ENCODE measurements around the gene FKBP10.

DNA sequence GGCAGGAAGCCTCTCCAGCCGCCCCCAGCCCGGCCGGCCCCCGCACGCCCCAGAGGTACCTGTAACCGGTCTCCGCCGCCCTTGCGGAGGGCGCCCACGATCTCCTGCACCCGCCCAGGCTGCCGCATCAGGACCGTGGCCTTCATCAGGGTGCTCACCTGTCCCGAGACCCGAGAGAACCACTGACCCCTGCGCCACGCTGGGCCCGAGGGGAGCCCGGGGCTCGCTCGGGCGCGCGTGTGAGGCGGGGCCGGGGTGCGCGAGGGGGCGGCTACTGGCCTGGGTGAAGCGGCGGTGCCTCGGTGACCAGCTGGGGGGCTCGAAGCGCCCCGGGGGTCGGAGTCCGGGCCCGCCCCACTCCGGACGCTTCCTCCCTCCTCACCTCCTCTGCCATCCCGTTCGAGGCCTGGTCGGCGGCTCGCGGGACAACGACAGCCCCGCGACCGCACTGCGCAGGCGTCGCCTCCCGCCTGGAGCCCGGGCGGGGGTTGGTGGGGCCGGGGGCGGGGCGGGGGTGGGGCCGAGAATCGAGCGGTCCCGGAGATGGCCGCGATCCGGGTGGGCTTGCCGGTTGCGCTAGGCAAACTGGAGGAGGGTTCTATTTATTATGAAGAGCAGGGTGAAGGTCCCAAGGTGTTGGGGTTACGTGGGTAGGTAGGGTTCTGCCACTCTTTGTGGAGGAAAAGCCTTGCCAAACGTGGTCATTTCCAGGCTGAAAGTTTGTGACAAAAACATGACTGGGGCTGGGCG is 23.2 kb downstream of the FKBP10 start, which contains the start of gene NT5C3B:
- TF ChIP-seq, protein P1, sequence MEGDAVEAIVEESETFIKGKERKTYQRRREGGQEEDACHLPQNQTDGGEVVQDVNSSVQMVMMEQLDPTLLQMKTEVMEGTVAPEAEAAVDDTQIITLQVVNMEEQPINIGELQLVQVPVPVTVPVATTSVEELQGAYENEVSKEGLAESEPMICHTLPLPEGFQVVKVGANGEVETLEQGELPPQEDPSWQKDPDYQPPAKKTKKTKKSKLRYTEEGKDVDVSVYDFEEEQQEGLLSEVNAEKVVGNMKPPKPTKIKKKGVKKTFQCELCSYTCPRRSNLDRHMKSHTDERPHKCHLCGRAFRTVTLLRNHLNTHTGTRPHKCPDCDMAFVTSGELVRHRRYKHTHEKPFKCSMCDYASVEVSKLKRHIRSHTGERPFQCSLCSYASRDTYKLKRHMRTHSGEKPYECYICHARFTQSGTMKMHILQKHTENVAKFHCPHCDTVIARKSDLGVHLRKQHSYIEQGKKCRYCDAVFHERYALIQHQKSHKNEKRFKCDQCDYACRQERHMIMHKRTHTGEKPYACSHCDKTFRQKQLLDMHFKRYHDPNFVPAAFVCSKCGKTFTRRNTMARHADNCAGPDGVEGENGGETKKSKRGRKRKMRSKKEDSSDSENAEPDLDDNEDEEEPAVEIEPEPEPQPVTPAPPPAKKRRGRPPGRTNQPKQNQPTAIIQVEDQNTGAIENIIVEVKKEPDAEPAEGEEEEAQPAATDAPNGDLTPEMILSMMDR (IDR thresholded peaks at IDR 0.05; ENCODE audit: poor library complexity), result no peak
- TF ChIP-seq EZH2phosphoT487 (IDR thresholded peaks at IDR 0.05; ENCODE audit: low read depth, severe bottlenecking, unreplicated experiment), result no peak
- no peak for TF ChIP-seq EZH2 (IDR thresholded peaks at IDR 0.05; ENCODE audit: borderline replicate concordance)

Measured in hepatocyte (in vitro differentiated cells).